OCI-LY1 (cell line): ENCODE results near the gene MEOX2.

Source experiments
- EZH2 ChIP-seq: fragments of 200-600 bp; sonication (generic), shearing (Covaris generic); IDR thresholded peaks from 2 replicates; pipeline ENCODE4 v1.8.0; 2017; ENCODE audit warnings: borderline replicate concordance, mixed run types, mild to moderate bottlenecking, antibody characterized with exemption, low read length, moderate library complexity, mixed read lengths
- TF ChIP-seq, protein P1 (sequence below): fragments of 200-600 bp; sonication (generic), shearing (Covaris generic); IDR thresholded peaks from 2 replicates; pipeline ENCODE4 v1.5.1; 2017; ENCODE audit warnings: mild to moderate bottlenecking, antibody characterized with exemption, low read length, moderate library complexity, mixed read lengths

DNA sequence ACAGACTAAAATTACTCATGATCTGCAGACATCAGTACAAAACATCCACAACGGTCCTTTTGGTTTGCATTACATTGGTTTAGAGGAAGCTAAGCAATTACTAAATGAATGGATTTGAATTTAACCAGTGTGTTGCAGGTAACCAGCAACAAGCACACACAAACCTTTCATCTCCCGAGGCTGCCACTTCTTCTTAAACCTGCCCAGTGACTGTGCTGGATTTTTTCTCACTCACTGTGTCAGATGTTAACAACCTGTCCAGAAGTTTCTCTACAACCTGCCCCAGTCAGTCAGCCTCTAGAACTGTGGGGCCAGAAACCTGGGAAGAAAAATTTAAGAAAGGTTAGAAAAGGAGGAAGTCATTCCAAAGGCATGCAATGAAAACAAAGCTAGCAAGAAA is 2.4 kb upstream of the MEOX2 start:
- TF ChIP-seq, protein P1, sequence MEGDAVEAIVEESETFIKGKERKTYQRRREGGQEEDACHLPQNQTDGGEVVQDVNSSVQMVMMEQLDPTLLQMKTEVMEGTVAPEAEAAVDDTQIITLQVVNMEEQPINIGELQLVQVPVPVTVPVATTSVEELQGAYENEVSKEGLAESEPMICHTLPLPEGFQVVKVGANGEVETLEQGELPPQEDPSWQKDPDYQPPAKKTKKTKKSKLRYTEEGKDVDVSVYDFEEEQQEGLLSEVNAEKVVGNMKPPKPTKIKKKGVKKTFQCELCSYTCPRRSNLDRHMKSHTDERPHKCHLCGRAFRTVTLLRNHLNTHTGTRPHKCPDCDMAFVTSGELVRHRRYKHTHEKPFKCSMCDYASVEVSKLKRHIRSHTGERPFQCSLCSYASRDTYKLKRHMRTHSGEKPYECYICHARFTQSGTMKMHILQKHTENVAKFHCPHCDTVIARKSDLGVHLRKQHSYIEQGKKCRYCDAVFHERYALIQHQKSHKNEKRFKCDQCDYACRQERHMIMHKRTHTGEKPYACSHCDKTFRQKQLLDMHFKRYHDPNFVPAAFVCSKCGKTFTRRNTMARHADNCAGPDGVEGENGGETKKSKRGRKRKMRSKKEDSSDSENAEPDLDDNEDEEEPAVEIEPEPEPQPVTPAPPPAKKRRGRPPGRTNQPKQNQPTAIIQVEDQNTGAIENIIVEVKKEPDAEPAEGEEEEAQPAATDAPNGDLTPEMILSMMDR: no peak
- no peak for TF ChIP-seq EZH2
